ENCODE data around the gene TALDO1.

TALDO1 gene

GRCh38 chr11:797296-798092 is 50.2 kb downstream of the TALDO1 start:
- no peaks in the 10 kb centered on the region for H3K9me3 Mint-ChIP-seq
- DNase-seq: peak; percentile 83
- H3K27me3 Mint-ChIP-seq: no peaks in the 10 kb centered on the region
- peaks cover 19% of the 10 kb centered on the region for H3K4me1 Mint-ChIP-seq
- peak overlapping the region; percentile 90 for H3K27ac Mint-ChIP-seq
- peaks cover 12% of the 10 kb centered on the region for H3K36me3 Mint-ChIP-seq
- peak overlapping the region; percentile 88 for H3K4me3 Mint-ChIP-seq
- CTCF ChIA-PET: no interaction called here

- Mint-ChIP-seq H3K27me3 (no peaks in the 10 kb centered on the region), H3K9me3 (no peaks in the 10 kb centered on the region), H3K4me1 (peaks cover 22% of the 10 kb centered on the region), H3K36me3 (peaks cover 12% of the 10 kb centered on the region), H3K4me3 (peak within 1 kb of the TSS; percentile 88), H3K27ac (peak within 1 kb of the TSS; percentile 90)
- peak; percentile 88 for DNase-seq
- CTCF ChIA-PET: no interaction called here
These were observed 50.9 kb downstream of the TALDO1 start, which contains the start of gene SLC25A22 for GRCh38 chr11:798093-798713. TSS of gene SLC25A22 (minus strand) at chr11:798281. CDS start at chr11:795006, 3,275 bp downstream.

DNA sequence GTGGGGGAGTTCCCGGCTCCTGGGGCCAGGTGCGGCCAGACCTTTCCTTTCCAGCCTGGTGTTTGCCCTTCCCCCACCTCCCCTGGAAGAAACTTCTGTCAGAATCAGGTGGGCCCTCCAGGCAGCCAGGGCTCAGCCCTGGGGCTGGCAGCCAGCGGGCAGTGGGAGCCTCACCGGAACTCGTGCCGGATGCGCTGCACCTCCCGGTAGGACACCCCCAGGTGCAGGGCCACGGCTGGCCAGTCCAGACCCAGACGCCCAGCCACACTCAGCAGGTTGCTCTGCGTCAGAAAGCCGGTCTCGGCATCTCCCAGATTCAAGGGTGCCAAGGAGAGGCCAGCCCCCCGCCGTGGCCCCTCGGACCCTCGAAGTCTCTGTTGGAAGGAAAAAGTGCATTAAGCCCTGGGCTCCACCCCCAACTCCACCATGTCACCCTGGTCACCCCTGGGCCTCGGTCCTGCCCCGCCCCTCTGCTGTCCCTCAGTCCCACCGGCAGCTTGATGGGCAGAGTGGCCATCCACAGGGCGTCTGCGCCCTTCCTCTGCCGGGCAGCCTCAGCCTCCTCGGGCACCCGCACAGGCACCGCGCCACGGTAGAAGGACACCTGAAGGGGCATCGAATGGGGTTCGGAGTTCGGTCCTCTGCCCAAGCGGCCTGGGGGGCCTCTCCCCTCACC is 52.5 kb downstream of the TALDO1 start:
- Mint-ChIP-seq H3K9me3 (no peaks in the 10 kb centered on the region), H3K27me3 (no peaks in the 10 kb centered on the region), H3K4me3 (peak overlapping the region; percentile 23)

GRCh38 chr11:800473-800872 is 53.2 kb downstream of the TALDO1 start:
- Mint-ChIP-seq H3K27me3 (no peaks in the 10 kb centered on the region), H3K4me3 (no peak overlapping the region), H3K9me3 (no peaks in the 10 kb centered on the region), H3K36me3 (peaks cover 6% of the 10 kb centered on the region), H3K4me1 (peaks cover 29% of the 10 kb centered on the region), H3K27ac (no peak overlapping the region)
- CTCF ChIA-PET: no interaction called here
- DNase-seq: no peak

More for the DNA sequence above, 52.5 kb downstream of the TALDO1 start:
- H3K27ac Mint-ChIP-seq: no peak overlapping the region
- peaks cover 6% of the 10 kb centered on the region for H3K36me3 Mint-ChIP-seq
- peaks cover 29% of the 10 kb centered on the region for H3K4me1 Mint-ChIP-seq
- no peak for DNase-seq
- CTCF ChIA-PET: no interaction called here

DNA sequence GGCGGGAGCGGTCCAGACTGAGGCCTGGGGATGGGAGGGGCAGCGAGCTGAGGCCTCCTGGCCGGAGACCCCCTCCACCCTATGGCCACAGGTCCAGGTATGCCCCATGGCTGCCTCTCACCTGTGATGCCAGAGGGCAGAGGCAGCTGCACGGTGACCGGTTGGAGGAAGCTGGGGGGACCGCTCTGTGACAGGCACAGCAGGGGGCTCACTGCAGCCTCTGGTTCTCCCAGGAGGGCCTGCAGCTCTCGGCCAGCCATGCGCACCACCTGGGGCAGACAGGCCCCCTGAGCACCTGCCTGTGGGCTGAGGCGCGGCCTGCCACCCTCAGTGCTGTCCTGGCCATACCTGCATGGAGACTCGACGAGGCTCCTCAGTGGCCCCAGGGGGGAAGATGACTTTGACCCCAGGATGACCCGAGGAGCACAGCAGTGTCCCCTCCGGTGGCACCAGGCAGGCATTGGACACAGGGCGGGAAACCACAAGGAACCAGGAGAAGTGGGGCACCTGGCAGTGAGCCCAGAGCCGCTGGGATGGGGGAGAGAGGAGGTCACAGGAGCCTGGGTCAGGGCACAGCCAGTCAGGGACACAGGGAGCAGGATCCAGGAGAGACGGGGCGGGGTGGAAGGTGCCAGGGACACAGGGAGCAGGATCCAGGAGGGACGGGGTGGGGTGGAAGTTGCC is 54.0 kb downstream of the TALDO1 start:
- peak overlapping the region; percentile 28 for H3K4me3 Mint-ChIP-seq
- H3K27me3 Mint-ChIP-seq: no peaks in the 10 kb centered on the region
- no peaks in the 10 kb centered on the region for H3K9me3 Mint-ChIP-seq
- H3K4me1 Mint-ChIP-seq: peaks cover 29% of the 10 kb centered on the region
- CTCF ChIA-PET: no interaction called here
- peaks cover 6% of the 10 kb centered on the region for H3K36me3 Mint-ChIP-seq
- no peak overlapping the region for H3K27ac Mint-ChIP-seq
- DNase-seq: no peak

GRCh38 chr11:802018-802617 is 54.9 kb downstream of the TALDO1 start:
- peaks cover 6% of the 10 kb centered on the region for H3K36me3 Mint-ChIP-seq
- H3K4me3 Mint-ChIP-seq: peak overlapping the region; percentile 12
- peaks cover 29% of the 10 kb centered on the region for H3K4me1 Mint-ChIP-seq
- H3K9me3 Mint-ChIP-seq: no peaks in the 10 kb centered on the region
- no peak for DNase-seq
- H3K27ac Mint-ChIP-seq: no peak overlapping the region
- no peaks in the 10 kb centered on the region for H3K27me3 Mint-ChIP-seq
- CTCF ChIA-PET: no interaction called here

DNA sequence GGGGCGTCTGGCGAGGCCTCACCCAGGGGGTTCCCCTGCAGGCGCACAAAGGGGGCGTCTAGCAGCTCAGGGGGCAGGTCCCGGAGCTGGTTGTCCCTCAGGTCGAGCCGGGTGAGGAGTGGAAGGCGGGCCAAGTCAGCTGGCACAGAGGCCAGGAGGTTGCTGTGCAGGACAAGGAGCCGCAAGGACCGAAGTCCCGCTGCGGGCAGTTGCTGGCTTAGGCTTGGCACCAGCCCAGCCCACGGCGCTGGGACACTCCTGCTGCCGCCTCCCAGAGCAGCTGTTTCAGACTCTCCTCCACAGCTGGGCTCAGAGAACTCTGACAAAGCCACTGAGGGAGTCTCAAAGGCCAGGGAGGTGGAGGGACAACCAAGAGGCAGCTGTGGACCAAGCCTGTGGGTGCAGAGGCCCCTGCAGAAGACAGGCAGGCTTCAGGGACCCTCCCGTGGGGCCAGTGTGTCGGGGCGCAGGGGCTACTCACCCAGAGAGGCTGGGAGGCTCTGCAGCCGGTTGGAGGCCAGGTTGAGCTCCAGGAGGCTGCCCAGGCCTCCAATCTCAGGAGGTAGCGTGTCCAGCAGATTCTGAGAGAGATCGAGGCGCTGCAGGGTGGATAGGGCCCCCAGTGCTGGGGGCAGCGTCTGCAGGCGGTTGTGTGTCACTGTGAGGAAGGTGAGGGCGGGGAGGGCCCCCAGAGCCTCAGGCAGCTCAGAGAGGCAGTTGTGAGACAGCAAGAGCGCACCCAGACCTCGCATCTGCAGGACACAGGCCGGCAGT is 55.6 kb downstream of the TALDO1 start:
- peak overlapping the region; percentile 82 for H3K4me3 Mint-ChIP-seq
- CTCF ChIA-PET: no interaction called here
- peaks cover 6% of the 10 kb centered on the region for H3K36me3 Mint-ChIP-seq
- H3K9me3 Mint-ChIP-seq: no peaks in the 10 kb centered on the region
- H3K4me1 Mint-ChIP-seq: peaks cover 30% of the 10 kb centered on the region
- DNase-seq: no peak
- H3K27ac Mint-ChIP-seq: no peak overlapping the region
- no peaks in the 10 kb centered on the region for H3K27me3 Mint-ChIP-seq

GRCh38 chr11:803467-803742 is 56.1 kb downstream of the TALDO1 start:
- Mint-ChIP-seq H3K4me1 (peaks cover 34% of the 10 kb centered on the region), H3K27ac (no peak overlapping the region), H3K4me3 (peak overlapping the region; percentile 82), H3K27me3 (no peaks in the 10 kb centered on the region), H3K36me3 (peaks cover 6% of the 10 kb centered on the region), H3K9me3 (no peaks in the 10 kb centered on the region)
- no peak for DNase-seq
- CTCF ChIA-PET: no interaction called here

DNA sequence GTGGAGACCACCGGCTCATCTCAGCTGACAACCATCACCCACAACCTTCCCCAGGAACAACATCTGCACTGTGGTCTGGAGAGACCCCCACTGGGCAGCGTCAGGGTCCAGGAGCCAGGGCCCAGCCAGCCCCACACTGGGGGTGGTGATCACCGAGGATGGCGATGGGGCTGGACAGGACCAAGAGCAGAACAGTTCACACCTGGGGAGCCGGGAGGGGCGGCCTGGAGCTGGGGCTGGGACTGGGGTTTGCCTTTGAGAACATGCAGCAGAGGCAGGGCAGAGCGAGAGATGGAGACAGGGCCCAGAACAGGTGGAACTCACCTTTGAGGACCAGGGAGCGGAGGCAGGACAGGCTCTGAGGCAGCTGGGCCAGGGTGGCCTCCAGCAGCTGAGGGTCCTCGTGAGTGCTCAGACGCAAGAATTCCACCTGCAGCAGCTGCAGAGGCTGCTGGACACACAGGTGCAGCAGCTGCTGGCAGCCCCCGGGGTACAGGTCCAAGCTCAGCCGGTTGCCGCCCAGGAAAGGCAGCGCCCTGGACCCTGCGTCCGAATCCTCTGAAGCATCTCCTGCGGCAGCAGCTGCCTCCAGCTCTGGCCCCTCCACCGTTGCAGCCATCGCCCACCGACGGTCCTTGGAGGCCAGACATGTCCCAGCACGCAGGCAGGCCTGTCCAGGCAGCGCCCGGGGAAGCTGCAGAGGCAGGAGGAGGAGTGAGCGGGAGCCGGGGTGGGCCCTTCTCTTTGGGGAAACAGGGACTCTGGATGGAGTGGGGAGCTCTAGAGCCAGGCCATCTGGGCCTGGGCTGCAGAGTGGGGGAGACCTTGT is 56.7 kb downstream of the TALDO1 start:
- H3K9me3 Mint-ChIP-seq: no peaks in the 10 kb centered on the region
- peak overlapping the region; percentile 84 for H3K27ac Mint-ChIP-seq
- H3K4me1 Mint-ChIP-seq: peaks cover 40% of the 10 kb centered on the region
- CTCF ChIA-PET: no interaction called here
- H3K4me3 Mint-ChIP-seq: peak overlapping the region; percentile 82
- H3K36me3 Mint-ChIP-seq: peaks cover 6% of the 10 kb centered on the region
- no peaks in the 10 kb centered on the region for H3K27me3 Mint-ChIP-seq
- DNase-seq: no peak

DNA sequence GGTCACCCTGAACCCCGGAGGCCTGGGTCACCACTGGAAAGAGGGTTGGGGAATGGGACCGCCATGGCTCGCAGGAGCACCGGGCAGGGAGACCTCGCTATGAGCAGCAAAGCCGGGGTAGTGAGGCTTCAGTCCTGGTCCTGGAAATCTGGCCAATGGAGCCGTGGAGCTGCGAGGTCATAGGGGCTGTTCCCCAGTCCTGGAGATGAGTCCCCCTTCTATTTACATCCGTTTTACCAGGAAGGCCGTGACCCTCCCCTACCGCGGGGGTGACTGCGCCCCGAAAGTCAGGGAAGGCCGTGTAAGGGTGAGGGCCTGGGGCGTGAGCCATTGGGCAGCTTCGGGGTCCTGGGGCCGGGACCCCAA is 57.3 kb downstream of the TALDO1 start:
- peak overlapping the region; percentile 84 for H3K27ac Mint-ChIP-seq
- CTCF ChIA-PET: no interaction called here

DNA sequence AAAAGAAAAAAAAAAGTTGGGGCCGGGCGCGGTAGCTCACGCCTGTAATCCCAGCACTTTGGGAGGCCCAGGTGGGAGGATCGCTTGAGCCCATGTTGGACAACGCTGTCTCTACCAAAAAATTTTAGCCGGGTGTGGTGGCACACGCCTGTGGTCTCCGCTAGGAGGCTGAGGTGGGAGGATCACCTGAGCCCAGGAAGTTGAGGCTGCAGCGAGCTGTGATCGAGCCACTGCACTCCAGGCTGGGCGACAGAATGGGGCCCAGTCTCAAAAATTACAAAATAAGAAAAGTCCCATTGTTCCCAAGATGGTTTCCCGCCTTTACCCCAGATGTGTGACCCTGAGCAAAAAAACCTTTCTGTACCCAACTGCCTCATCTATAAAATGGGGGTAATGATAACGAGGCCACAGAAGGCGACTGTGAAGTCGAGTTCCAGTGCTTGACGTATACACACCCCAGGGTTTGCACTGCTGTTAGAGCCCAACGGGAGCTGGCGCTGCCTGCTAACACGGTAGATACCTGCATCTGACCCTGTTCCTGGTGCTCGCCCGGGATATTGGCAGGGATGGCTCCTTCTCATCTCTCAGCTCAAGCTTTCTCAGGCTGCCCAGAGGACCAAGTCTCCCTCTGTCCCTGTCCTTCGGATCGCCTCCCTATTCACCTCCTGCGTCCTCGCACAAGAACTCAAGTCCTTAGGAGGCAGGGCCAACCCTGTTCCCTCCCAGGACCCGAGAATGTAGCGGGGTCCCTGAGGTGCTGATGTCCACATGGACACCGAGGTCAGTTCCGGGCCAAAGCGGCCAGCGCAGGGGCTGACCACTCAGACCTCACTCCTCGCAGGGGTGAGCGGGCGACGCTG is 61.4 kb downstream of the TALDO1 start:
- peak overlapping the region; percentile 97 for H3K27ac Mint-ChIP-seq
- no peaks in the 10 kb centered on the region for H3K9me3 Mint-ChIP-seq
- CTCF ChIA-PET: interaction anchor here (0.7 kb wide), 1 partner anchor 151 kb away, joined by 3 read pairs; no protein-coding TSS in a partner anchor

More for the DNA sequence above, 57.3 kb downstream of the TALDO1 start:
- DNase-seq: no peak
- Mint-ChIP-seq H3K9me3 (no peaks in the 10 kb centered on the region), H3K4me1 (peaks cover 41% of the 10 kb centered on the region), H3K36me3 (peaks cover 6% of the 10 kb centered on the region), H3K4me3 (peak overlapping the region; percentile 82), H3K27me3 (peaks cover 2% of the 10 kb centered on the region)

GRCh38 chr11:809287-810039 is 62.2 kb downstream of the TALDO1 start, which contains the start of gene RPLP2:
TSS of gene RPLP2 (plus strand) at chr11:809967. CDS start at chr11:810235, 268 bp downstream.
- Mint-ChIP-seq H3K9me3 (no peaks in the 10 kb centered on the region), H3K36me3 (peaks cover 26% of the 10 kb centered on the region), H3K4me1 (peaks cover 55% of the 10 kb centered on the region), H3K27me3 (peaks cover 3% of the 10 kb centered on the region), H3K4me3 (peak within 1 kb of the TSS; percentile 91), H3K27ac (peak within 1 kb of the TSS; percentile 97)
- CTCF ChIA-PET: no interaction called here
- peak; percentile 98 for DNase-seq

More for the DNA sequence above, 61.4 kb downstream of the TALDO1 start:
- DNase-seq: peak; percentile 42
- H3K4me1 Mint-ChIP-seq: peaks cover 59% of the 10 kb centered on the region
- H3K27me3 Mint-ChIP-seq: peaks cover 3% of the 10 kb centered on the region
- H3K4me3 Mint-ChIP-seq: peak overlapping the region; percentile 91
- H3K36me3 Mint-ChIP-seq: peaks cover 23% of the 10 kb centered on the region
